Activated naive CD4-positive, alpha-beta T cell treated with anti-CD3 and anti-CD28 coated beads, Interleukin-2, amount 50 U/mL, for 24 hours (primary cell): ENCODE results near the gene HSPA4.
"Not testable (repeated sequence)": the region's sequence is repeated elsewhere in the genome, so short reads cannot be mapped to it uniquely, and the experiment has no call there.

Experiments used
- H3K27ac Mint-ChIP-seq: one replicate; pipeline ENCODE4 v1.8.0; 2021; ENCODE audit warnings: mild to moderate bottlenecking, mixed read lengths
- H3K27me3 Mint-ChIP-seq: one replicate; pipeline ENCODE4 v1.8.0; 2021; ENCODE audit warnings: mixed read lengths
- H3K36me3 Mint-ChIP-seq: one replicate; pipeline ENCODE4 v1.8.0; 2021; ENCODE audit warnings: mixed read lengths
- H3K4me1 Mint-ChIP-seq: one replicate; pipeline ENCODE4 v1.8.0; 2021; ENCODE audit warnings: mixed read lengths
- H3K4me3 Mint-ChIP-seq: one replicate; pipeline ENCODE4 v1.8.0; 2021; ENCODE audit warnings: mild to moderate bottlenecking, mixed read lengths
- H3K9me3 Mint-ChIP-seq: one replicate; pipeline ENCODE4 v1.8.0; 2021; ENCODE audit warnings: mixed read lengths

The HSPA4 gene

GRCh38 chr5:133065471-133065870 lies 13.7 kb downstream of the HSPA4 start:
- H3K9me3 Mint-ChIP-seq = no peaks in the 10 kb centered on the region
- no peaks in the 10 kb centered on the region for H3K27me3 Mint-ChIP-seq
- no peak overlapping the region for H3K27ac Mint-ChIP-seq
- peaks cover 42% of the 10 kb centered on the region for H3K4me1 Mint-ChIP-seq
- no peak overlapping the region for H3K4me3 Mint-ChIP-seq
- peaks cover 16% of the 10 kb centered on the region for H3K36me3 Mint-ChIP-seq

GRCh38 chr5:133066045-133066444 lies 14.2 kb downstream of the HSPA4 start:
- Mint-ChIP-seq H3K4me3 (no peak overlapping the region), H3K27me3 (no peaks in the 10 kb centered on the region), H3K27ac (no peak overlapping the region), H3K9me3 (no peaks in the 10 kb centered on the region), H3K36me3 (peaks cover 18% of the 10 kb centered on the region), H3K4me1 (peaks cover 41% of the 10 kb centered on the region)

DNA sequence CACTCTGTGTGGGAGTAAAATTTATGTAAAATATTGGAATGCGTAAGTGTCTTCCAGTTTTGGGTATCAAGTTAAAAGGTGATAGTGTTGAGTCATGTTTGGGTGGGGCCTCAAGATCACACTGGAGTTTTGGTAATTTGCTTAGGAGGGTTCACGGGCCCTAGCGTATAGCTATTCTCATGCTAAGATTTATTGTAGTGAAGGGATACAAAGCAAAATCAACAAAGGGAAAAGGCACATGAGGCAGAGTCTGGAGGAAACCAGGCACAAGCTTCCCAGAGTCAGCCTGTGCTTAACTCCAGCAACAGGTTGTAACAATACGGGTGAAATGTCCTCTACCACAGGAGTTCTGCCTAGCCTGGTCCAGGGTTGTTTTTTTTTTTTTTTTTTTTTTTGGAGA lies 20.2 kb downstream of the HSPA4 start:
- Mint-ChIP-seq H3K9me3 (no peaks in the 10 kb centered on the region), H3K27me3 (no peaks in the 10 kb centered on the region), H3K4me1 (peaks cover 44% of the 10 kb centered on the region), H3K36me3 (peaks cover 35% of the 10 kb centered on the region), H3K27ac (peak overlapping the region; percentile 89), H3K4me3 (no peak overlapping the region)

DNA sequence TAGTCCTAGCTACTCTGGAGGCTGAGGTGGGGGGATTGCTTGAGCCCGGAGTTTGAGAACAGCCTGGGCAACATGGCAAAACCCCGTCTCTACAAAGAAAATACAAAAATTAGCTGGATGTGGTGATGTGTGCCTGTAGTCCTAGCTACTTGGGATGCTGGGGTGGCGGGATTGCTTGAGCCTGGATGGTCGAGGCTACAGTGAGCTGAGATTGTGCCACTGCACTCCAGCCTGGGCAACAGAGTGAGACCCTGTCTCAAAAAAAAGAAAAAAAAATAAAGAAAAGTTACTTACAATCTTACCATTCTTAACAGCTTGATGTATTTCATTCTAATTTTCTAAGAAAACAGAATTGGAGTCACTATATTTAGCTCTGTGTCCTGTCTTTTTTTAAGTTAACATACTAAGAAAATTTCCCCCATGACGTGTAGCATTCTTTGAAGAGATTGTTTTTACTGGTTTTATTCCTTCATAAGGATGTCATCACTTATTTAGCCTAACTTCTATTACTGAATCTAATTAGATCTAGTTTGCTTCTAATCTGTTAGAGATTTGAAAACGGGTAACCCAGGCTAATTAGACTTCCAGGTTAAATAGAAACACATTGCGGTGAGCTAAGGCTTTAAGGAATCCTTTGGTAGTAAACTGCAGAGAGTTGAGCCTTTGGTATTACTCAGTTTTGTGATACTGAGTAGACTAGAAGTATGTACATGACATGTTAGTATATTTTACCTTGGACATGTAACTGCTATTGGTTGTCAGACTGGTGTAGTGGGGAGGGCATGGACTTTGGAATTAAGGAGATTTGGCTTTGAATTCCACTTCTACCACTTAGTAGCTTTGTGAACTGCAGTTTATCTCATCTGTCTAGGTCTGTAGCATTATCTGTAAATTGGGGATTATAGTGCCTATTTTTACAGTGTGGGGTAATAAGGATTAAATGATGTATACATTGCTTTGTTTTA lies 24.0 kb downstream of the HSPA4 start:
- Mint-ChIP-seq H3K4me1 (peaks cover 47% of the 10 kb centered on the region), H3K9me3 (no peaks in the 10 kb centered on the region), H3K4me3 (no peak overlapping the region), H3K27me3 (no peaks in the 10 kb centered on the region), H3K36me3 (peaks cover 24% of the 10 kb centered on the region), H3K27ac (no peak overlapping the region)

DNA sequence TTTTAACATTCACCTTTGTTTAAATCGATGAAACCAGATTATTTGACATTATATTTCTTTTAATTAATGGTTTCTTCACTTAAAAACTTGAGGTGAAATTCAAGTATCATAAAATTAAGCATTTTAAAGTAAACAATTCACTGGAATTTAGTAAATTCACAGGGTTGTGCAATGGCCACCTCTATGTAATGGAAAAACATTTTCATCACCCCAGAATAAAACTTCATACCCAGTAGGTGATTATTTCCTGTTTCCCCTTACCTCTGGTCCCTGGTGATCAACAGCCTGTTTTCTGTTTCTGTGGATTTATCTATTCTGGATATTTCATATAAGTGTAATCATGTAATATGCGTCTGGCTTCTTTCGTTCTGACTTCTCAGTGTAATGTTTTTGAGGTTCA lies 27.2 kb downstream of the HSPA4 start:
- Mint-ChIP-seq H3K9me3 (no peaks in the 10 kb centered on the region), H3K27ac (peak overlapping the region; percentile 26), H3K4me3 (no peak overlapping the region), H3K4me1 (peaks cover 40% of the 10 kb centered on the region), H3K27me3 (no peaks in the 10 kb centered on the region), H3K36me3 (peaks cover 13% of the 10 kb centered on the region)

GRCh38 chr5:133081036-133081435 lies 29.2 kb downstream of the HSPA4 start:
- Mint-ChIP-seq H3K27me3 (no peaks in the 10 kb centered on the region), H3K36me3 (peaks cover 11% of the 10 kb centered on the region)

DNA sequence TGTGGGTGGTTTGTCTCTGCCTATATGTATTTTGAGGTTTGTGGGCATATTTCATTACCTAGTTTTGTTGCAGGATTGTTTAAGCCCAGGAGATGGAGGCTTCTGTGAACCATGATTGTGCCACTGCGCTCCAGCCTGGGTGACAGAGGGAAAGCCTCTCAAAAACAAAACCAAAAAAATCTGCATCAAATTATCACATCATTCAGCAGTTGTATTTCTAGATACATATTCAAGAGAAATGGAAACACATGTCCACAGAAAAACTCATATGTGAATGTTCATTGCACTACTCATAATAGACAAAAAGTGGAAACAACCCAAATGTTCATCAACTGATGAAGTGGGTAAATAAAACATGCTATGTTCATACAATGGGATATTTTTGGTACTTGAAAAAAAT lies 29.9 kb downstream of the HSPA4 start:
- Mint-ChIP-seq H3K27ac (peak overlapping the region; percentile 6), H3K4me1 (peaks cover 35% of the 10 kb centered on the region), H3K4me3 (no peak overlapping the region)

More at GRCh38 chr5:133081036-133081435, 29.2 kb downstream of the HSPA4 start:
- H3K4me3 Mint-ChIP-seq = no peak overlapping the region
- H3K4me1 Mint-ChIP-seq = peaks cover 36% of the 10 kb centered on the region
- no peaks in the 10 kb centered on the region for H3K9me3 Mint-ChIP-seq
- no peak overlapping the region for H3K27ac Mint-ChIP-seq

GRCh38 chr5:133082128-133082527 lies 30.3 kb downstream of the HSPA4 start:
- no peak overlapping the region for H3K27ac Mint-ChIP-seq
- no peak overlapping the region for H3K4me3 Mint-ChIP-seq
- H3K27me3 Mint-ChIP-seq = no peaks in the 10 kb centered on the region
- H3K36me3 Mint-ChIP-seq = peaks cover 9% of the 10 kb centered on the region
- no peaks in the 10 kb centered on the region for H3K9me3 Mint-ChIP-seq
- H3K4me1 Mint-ChIP-seq = peaks cover 33% of the 10 kb centered on the region

More for the DNA sequence above, 29.9 kb downstream of the HSPA4 start:
- Mint-ChIP-seq H3K27me3 (no peaks in the 10 kb centered on the region), H3K36me3 (peaks cover 9% of the 10 kb centered on the region), H3K9me3 (no peaks in the 10 kb centered on the region)

DNA sequence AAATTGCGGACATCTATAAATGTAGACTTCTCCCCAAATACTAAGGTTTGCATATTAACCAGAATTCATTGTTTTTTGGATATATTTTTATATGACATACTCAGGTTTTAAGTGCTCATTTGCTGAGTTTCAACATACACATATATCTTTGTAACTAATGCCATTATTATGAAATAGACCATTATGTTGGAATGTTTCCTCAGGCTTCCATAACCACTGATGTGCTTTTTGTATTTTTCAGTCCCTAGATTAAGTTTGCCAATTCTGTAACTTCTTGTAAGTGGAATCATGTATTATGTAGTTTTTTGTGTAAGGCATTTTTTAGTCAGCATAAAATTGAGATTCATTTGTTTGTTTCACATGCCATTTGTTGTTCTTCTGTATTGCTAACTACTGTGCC lies 32.1 kb downstream of the HSPA4 start:
- H3K36me3 Mint-ChIP-seq = peaks cover 9% of the 10 kb centered on the region
- no peaks in the 10 kb centered on the region for H3K9me3 Mint-ChIP-seq
- H3K27ac Mint-ChIP-seq = no peak overlapping the region
- H3K27me3 Mint-ChIP-seq = no peaks in the 10 kb centered on the region
- H3K4me1 Mint-ChIP-seq = peaks cover 29% of the 10 kb centered on the region
- no peak overlapping the region for H3K4me3 Mint-ChIP-seq

- not testable (repeated sequence) for H3K36me3 Mint-ChIP-seq, H3K9me3 Mint-ChIP-seq, H3K4me3 Mint-ChIP-seq, H3K27me3 Mint-ChIP-seq, H3K27ac Mint-ChIP-seq
- peaks cover 19% of the 10 kb centered on the region for H3K4me1 Mint-ChIP-seq
Measured at GRCh38 chr5:133085171-133085570, 33.4 kb downstream of the HSPA4 start.

- no peaks in the 10 kb centered on the region for H3K27me3 Mint-ChIP-seq
- H3K27ac Mint-ChIP-seq = no peak overlapping the region
- H3K36me3 Mint-ChIP-seq = peaks cover 15% of the 10 kb centered on the region
- H3K4me3 Mint-ChIP-seq = no peak overlapping the region
- no peaks in the 10 kb centered on the region for H3K9me3 Mint-ChIP-seq
- peaks cover 9% of the 10 kb centered on the region for H3K4me1 Mint-ChIP-seq
Measured at GRCh38 chr5:133086366-133086875, 34.6 kb downstream of the HSPA4 start.

GRCh38 chr5:133088064-133088463 lies 36.3 kb downstream of the HSPA4 start:
- Mint-ChIP-seq H3K4me3 (no peak overlapping the region), H3K27me3 (no peaks in the 10 kb centered on the region), H3K27ac (no peak overlapping the region), H3K9me3 (no peaks in the 10 kb centered on the region), H3K4me1 (peaks cover 8% of the 10 kb centered on the region), H3K36me3 (peaks cover 22% of the 10 kb centered on the region)

GRCh38 chr5:133091034-133091433 lies 39.2 kb downstream of the HSPA4 start:
- Mint-ChIP-seq H3K36me3 (peaks cover 23% of the 10 kb centered on the region), H3K4me1 (peaks cover 3% of the 10 kb centered on the region), H3K9me3 (no peaks in the 10 kb centered on the region), H3K27ac (no peak overlapping the region), H3K27me3 (no peaks in the 10 kb centered on the region), H3K4me3 (no peak overlapping the region)

GRCh38 chr5:133106343-133106742 lies 54.5 kb downstream of the HSPA4 start:
- H3K36me3 Mint-ChIP-seq = peaks cover 12% of the 10 kb centered on the region
- H3K4me1 Mint-ChIP-seq = peaks cover 27% of the 10 kb centered on the region
- H3K27me3 Mint-ChIP-seq = no peaks in the 10 kb centered on the region
- no peaks in the 10 kb centered on the region for H3K9me3 Mint-ChIP-seq
- peak overlapping the region; percentile 62 for H3K27ac Mint-ChIP-seq
- H3K4me3 Mint-ChIP-seq = no peak overlapping the region

DNA sequence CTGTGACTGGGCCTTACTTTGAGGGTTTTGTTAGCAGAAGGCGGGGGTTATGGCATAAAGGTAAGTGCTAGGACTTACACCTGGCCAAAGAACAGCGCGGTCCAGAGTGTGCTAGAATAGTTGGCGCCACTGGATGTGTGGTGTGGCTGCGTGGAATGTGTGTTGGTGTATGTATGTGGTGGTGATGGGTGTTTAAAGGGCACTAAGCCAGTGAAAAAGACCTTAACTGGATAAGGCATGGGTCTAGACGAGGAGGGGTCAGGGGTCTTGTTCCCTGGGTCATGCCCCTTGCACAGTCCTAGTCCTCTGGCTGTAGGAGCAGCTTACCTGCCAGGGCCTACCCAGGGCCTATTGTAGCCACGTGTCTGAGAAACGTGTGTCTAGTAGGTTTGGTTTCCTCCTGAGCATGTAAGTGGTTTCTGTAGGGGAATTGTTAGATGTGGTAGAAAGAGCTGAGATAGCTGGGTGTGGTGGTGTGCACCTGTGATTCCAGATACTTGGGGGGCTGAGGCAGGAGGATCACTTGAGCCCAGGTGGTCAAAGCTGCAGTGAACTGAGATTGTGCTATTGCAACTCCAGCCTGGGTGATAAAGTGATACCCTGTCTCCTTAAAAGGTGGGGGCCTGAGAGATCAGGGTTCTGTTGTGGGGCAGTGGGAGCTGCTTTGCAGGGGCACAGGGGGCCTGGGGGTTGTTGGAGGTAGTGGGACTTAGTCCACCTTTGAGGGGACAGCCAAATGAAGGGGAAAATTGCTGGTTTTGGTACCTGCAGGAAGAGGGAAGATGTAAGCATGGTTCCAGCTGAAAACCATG lies 55.2 kb downstream of the HSPA4 start:
- Mint-ChIP-seq H3K27me3 (no peaks in the 10 kb centered on the region), H3K4me3 (no peak overlapping the region), H3K9me3 (no peaks in the 10 kb centered on the region), H3K36me3 (peaks cover 12% of the 10 kb centered on the region), H3K4me1 (peaks cover 29% of the 10 kb centered on the region), H3K27ac (peak overlapping the region; percentile 32)

- Mint-ChIP-seq H3K27ac (no peak overlapping the region), H3K36me3 (peaks cover 9% of the 10 kb centered on the region), H3K9me3 (no peaks in the 10 kb centered on the region), H3K4me3 (no peak overlapping the region), H3K4me1 (peaks cover 29% of the 10 kb centered on the region), H3K27me3 (no peaks in the 10 kb centered on the region)
Measured at GRCh38 chr5:133108481-133108921, 56.7 kb downstream of the HSPA4 start.
